Hematopoietic multipotent progenitor cell treated with erythropoietin and hydrocortisone succinate and interleukin-3 and kit ligand, for 17 days (in vitro differentiated cells): ENCODE results near the gene APOC3.
"Not testable (repeated sequence)": the region's sequence is repeated elsewhere in the genome, so short reads cannot be mapped to it uniquely, and the experiment has no call there.

ENCODE experiments used
- DNase-seq: peaks from one replicate; pipeline ENCODE4 v3.0.0-alpha.2; 2015; ENCODE audit warnings: low spot score

Gene APOC3

DNA sequence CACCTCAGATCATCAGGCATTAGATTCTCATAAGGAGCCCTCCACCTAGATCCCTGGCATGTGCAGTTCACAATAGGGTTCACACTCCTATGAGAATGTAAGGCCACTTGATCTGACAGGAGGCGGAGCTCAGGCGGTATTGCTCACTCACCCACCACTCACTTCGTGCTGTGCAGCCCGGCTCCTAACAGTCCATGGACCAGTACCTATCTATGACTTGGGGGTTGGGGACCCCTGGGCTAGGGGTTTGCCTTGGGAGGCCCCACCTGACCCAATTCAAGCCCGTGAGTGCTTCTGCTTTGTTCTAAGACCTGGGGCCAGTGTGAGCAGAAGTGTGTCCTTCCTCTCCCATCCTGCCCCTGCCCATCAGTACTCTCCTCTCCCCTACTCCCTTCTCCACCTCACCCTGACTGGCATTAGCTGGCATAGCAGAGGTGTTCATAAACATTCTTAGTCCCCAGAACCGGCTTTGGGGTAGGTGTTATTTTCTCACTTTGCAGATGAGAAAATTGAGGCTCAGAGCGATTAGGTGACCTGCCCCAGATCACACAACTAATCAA lies 2.2 kb downstream of the APOC3 start:
- no peak for DNase-seq

DNA sequence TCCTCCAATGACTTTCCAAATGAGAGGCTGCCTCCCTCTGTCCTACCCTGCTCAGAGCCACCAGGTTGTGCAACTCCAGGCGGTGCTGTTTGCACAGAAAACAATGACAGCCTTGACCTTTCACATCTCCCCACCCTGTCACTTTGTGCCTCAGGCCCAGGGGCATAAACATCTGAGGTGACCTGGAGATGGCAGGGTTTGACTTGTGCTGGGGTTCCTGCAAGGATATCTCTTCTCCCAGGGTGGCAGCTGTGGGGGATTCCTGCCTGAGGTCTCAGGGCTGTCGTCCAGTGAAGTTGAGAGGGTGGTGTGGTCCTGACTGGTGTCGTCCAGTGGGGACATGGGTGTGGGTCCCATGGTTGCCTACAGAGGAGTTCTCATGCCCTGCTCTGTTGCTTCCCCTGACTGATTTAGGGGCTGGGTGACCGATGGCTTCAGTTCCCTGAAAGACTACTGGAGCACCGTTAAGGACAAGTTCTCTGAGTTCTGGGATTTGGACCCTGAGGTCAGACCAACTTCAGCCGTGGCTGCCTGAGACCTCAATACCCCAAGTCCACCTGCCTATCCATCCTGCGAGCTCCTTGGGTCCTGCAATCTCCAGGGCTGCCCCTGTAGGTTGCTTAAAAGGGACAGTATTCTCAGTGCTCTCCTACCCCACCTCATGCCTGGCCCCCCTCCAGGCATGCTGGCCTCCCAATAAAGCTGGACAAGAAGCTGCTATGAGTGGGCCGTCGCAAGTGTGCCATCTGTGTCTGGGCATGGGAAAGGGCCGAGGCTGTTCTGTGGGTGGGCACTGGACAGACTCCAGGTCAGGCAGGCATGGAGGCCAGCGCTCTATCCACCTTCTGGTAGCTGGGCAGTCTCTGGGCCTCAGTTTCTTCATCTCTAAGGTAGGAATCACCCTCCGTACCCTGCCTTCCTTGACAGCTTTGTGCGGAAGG lies 2.9 kb downstream of the APOC3 start:
- no peak for DNase-seq

DNA sequence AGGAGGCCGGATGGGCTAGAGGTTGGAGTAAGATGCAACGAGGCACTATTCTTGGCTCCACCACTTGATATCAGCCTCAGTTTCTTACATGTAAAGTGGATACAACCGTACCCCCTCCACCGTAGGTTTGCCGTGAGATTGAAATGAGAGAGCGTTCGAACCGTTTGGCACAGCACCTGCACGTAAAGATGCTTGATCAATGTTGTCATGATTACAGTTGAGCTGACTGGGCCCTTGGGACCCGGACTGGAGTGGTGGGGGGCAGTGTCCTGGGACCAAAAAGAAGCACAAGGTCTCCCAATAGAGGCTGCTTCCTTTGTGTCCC lies 3.7 kb downstream of the APOC3 start:
- no peak for DNase-seq

DNA sequence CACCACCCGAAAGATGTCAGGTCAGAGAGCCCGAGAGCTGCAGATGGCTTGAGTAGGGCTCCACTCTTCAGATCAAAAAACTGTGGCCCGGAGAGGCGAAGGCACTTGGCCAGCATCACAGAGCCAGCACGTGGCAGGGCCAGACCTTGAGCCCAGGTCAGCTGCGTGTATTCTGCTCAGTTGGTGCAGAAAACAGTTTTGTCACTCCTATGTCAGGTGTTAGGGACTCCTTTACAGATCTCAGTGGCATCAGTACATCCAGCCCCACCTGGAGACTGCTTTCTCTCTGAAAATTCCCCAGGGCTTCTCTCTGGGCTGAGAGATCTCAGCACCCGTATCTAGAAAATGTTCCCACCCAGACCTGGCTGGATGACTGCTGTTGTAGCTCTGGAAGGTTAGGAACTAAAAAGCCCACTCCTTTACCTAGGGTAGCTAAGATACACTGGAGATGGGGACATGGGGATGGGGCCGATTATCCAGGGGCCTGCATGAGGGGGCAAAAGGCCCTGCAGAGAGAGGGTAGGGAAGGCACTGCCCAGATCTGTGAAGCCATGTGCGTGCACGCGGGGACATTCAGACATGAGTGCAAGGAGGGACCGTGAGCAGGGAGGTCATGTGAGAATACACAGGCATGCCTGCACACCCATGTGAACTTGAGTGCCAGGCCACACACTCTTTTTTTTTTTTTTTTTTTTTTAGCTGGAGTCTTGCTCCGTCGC lies 4.3 kb downstream of the APOC3 start:
- no peak for DNase-seq

DNA sequence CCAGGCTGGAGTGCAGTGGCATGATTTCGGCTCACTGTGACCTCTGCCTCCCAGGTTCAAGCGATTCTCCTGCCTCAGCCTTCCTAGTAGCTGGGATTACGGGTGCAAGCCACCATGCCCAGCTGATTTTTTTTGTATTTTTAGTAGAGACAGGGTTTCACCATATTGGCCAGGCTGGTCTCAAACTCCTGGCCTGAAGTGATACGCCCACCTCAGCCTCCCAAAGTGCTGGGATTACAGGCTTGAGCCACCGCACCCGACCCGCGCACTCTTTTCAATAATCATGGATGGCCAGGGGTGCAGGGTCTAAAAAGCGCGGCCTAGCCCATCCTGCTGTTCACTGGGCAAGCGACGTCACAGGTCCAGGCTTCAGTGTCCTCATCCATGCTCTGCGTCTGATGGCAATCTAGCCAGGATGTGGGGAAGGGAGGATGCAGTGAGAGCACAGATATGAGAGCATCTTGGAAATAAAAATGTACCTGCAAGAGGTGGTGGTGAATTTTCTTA lies 4.9 kb downstream of the APOC3 start:
- not testable (repeated sequence) for DNase-seq

DNA sequence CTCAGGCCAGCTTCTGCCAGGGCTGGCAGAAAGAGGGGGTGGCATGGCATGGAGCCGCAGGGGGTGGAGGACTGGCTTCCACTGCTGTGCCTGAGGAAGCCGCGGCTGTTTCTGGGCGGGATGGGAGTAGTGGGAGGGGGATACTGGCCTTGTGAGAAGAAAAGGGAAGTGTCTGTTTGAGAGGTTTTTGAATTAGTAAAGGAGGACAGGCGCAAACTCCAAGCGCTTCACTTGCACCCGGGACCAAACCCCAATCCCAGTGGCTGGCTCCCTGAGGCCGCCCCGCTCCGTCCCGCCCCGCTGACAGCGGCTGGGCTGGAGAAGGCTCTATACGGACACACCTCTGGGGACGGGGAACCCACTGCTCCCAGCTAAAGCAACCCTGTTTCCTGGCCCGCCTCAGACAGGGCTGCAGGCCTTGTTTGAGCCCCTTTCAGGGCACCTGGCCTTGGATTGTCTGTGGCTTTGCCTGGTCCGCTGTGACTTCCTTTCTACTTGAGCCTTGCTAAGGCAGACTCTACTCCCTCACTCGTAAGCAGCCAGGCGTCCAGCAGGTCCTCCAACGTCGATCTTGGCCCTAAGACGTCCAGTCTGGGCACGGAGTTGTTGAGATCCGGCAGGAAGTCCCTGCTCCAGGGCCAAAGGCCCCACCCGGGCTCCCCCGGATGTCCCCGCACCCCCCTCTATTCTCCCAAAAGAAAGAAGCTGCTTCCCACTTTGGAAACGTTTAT lies 5.5 kb downstream of the APOC3 start:
- no peak for DNase-seq

DNA sequence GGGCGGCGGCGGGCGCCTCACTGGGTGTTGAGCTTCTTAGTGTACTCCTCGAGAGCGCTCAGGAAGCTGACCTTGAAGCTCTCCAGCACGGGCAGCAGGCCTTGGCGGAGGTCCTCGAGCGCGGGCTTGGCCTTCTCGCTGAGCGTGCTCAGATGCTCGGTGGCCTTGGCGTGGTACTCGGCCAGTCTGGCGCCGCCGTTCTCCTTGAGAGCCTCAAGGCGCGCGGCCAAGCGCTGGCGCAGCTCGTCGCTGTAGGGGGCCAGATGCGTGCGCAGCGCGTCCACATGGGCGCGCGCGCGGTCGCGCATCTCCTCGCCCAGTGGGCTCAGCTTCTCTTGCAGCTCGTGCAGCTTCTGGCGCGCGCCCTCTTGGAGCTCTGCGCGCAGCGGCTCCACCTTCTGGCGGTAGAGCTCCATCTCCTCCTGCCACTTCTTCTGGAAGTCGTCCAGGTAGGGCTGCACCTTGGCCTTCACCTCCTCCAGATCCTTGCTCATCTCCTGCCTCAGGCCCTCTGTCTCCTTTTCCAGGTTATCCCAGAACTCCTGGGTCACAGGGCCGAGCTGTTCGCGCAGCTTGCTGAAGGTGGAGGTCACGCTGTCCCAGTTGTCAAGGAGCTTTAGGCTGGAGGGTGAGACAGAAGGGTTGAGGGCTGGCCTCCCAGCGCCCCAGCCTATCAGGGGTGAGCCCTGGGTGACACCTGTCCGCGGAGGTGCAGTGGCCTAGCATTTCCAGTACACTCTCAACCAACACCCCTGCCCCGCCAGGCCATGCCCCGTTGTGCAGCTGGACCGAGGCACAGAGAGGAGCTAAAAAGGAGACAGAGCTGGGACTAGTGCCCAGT lies 6.3 kb downstream of the APOC3 start:
- DNase-seq: peak; percentile 29

DNA sequence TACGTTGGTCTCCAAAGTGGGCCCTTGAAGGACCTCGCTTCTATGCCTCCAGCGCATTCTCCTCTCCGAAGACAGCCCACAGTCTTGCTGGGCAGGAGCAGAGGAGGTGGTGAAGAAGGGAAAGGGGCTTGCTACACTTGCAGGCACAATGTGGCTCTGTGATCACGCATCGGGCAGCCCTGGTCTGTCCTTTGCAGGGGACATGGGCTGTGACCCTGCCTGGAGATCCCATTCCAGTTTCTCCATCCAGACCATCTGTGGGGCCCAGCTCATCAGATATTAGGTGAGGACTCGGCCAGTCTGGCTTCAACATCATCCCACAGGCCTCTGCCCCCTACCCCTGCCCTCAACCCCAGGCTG lies 6.9 kb downstream of the APOC3 start:
- no peak for DNase-seq

DNA sequence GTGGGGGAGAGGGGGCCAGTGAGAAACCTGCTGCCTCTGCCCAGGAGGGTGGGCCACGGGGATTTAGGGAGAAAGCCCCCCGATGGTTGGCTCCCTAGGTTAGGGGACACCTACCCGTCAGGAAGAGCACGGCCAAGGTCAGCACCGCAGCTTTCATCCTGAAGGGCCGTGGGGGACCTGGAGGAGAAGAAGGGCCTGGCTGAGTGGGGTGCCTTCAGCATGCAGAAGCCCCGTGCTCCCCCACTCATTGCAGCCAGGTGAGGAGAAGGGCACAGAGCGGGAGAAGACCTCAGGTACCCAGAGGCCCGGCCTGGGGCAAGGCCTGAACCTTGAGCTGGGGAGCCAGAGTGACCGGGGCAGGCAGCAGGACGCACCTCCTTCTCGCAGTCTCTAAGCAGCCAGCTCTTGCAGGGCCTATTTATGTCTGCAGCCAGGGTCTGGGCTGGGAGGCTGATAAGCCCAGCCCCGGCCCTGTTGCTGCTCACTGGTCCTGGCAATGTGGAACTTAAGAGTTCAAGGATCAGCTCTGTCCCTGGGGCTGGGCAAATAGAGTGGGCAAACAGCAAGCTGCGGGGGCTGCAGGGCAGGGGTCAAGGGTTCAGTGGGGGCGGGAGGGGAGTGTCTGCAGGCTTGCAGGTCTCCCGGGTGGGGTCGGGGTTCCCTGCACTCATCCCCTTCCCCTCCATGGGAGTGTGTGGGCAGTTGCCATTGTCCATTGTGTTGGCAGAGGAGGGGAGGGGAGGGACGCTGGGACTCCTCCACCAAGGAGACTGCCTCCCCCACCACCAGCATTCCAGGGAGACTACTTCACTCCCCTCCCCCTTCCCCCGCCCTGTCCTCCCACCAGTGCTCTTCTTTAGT lies 7.8 kb downstream of the APOC3 start, which contains the start of gene APOA1:
Gene APOA1 (minus strand): TSS at position 392 of the 861 bp plus-strand sequence. CDS start 235 bp downstream, at position 157.
- DNase-seq: no peak

DNA sequence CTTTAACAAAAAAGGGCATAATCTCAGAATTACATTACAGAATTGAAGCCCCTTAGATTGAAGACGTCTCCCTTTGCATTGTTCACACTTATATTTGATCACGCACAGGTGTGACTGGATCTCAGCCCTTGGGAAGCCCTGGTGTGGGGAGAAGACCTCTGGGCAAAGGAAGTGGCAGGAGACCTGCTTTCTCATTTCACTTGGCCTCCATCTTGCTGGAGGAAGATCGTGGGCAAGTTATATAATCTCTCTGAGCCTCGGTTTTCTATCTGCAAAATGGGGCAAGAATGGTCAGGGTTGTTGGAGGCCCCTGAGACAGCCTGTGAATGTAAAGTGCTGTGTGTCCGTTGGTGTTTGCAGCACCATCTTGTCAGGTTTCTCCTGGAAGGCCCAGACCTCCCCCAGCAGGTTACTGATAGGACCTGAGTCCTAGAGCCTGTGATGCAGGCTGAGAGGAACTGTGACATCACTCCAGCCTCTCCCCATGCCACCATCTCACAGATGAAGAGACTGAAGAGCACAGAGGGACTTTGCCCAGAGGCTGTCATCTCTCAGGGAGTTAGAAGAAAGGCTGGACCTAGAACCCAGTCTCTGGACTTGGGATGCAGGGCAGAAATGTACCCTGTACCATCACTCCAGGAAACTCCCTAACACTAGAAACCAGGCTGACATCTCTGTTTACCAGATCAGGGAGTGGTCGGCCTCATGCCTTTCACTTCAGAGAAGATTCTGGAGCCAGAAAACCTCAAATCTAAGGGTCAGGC lies 8.8 kb downstream of the APOC3 start:
- no peak for DNase-seq

DNA sequence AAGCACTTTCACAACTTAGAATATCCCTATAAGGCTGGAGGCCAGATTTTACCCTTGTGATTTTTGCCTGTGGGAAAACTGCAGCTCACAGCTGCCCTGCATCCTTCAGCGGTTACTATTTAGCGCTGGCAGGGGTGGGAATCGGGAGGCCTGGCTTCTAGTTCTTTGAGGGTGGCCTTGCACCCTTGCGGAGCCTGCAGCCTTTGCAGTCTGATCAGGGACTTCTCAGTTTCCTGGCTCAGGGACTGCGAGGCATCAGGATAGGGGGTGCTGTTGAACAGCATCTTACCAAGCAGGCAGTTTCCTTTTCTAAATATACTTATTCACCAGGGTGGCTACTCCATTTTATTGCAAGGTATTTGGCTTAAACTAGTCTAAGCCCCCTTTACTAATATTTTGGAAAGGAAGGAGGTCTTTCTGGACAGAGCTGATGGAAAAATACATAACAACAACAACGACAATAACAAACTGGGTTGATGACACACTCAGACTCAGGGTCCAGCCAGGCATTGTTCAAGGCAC lies 10.6 kb downstream of the APOC3 start:
- no peak for DNase-seq

DNA sequence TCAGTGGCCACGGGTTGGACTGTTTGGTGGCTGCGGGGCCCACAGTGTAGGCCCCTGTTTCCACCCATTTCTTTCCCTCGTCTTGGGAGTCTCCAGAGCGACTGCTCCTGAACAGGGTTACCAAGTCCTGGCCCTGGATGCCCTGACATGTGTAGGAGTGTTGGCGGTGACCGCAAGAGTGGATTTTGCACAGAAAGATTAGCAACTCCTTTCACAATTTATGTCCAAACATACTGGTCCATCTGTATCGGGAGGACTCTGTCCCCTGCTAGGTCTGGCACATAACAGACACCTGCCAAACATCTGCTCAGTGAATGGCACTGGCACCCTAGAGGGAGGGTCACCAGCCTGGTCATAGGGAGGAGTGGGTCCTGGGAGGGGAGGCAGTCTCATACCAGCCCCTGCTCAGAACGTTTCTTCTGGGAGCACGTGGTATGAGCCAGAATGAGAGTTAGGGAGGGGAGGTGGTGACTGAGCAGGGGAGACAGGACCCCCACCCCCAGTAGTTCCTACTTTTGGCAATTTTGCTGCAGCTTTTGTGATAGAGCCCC lies 11.1 kb downstream of the APOC3 start:
- no peak for DNase-seq

DNA sequence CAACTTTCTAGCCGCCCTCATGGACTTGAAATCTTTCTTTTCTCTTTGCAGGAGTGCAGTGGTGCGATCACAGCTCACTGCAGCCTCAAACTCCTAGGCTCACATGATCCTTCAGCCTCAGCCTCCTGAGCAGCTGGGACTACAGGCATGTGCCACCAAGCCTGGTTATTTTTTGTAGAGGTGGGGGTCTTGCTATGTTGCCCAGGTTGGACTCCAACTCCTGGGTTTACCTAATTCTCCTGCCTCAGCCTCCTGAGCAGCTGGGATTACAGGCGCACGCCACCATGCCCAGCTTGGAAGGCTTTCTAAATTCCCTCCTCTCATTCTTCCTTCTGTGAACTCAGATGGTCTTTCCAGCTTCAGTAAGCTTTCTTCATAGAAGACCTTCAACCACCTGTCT lies 12.4 kb downstream of the APOC3 start:
- no peak for DNase-seq

DNA sequence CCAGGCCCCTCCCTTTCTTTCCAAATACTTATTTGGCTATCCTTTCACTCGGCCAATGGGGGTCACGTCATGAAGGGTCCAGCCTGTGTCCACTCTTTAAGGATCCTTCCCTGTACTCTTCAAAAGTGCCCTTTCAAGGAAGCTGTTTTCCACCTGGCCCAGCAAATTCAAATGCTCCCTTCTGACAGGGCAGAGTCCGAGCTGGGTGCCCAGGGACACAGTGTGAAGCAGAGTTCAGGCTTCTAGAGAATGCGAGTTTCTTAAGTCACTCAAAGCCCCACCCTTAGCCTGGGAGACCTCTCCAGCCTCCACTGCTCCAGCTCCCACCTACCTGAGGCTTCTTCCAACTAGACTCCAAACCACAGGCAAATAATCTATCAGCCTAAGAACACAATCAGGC lies 13.2 kb downstream of the APOC3 start:
- DNase-seq: no peak

DNA sequence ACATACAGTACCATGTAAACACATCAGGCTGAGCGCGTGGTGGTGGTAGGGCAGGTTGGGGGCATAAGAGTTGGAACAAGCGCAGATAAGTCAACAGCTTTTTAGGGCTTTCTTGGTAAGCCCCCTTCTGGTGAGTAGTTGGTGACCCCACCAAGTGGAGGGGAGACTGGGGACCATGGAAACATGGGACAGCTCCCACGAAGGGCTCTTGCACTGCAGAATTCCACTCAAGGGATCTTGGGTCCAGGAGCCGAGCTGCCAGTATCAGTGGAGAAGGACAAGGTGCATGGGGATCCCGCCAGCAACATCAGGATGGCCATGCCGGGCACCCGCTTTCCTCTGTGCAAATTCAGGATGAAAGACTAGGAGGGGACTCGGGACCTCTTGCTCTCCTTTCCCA lies 14.0 kb downstream of the APOC3 start:
- no peak for DNase-seq

DNA sequence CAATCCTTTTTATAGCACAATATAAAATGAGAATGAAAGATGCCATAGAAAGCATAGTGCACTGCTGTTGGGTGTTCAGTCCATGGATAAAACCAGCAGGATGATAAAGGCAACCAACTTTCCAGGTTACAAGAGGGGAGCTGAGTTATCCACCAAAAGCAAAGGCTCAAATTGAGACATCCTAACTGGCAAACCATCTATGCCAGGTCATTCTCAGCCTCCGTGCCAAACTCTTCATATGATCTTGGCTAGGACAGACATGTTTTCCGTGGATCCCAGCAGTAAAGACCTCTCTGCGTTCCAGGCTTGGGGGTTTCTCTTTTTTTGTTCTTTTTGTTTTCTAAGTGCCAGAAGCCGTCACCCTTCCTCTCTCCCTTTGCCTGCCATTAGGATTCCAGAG lies 15.0 kb downstream of the APOC3 start:
- DNase-seq: no peak

DNA sequence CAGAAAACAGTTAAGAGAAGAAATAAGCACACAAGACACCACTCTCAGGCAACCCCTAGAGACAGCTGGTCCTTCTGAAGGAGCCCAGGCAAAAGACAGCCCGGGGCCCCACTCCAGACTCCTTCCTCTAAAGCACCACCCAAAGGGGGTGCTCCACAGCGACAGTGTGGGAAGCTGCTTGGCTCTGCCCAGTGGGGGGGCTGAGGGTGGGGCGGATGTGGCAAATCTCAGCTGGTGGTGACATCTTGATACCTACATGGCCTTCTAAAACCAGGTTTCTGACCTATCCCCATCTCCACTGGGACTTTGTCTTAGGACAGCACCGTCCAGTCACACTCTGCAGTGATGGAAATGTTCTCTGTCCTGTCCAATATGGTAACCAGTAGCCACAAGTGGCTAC lies 17.9 kb downstream of the APOC3 start:
- DNase-seq: no peak

DNA sequence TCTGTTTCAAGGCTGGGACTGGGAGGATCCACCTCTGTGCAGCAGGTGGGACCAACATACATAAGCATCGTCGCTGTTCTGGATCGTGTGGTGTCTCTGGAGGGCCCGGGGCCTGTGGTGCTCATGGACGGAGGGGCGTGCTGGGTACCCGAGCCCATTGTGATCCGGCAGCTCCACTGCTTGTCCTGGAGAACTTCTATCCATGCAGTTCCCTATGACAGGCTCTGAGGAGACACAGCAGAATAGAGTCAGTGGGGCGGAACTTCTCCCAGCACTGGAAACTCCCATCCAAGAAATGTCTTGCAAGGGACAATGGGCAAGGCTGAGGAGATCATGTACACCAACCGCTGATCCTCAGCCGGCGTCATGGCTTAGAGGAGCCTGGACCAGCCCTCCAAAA lies 19.4 kb downstream of the APOC3 start:
- DNase-seq: no peak

DNA sequence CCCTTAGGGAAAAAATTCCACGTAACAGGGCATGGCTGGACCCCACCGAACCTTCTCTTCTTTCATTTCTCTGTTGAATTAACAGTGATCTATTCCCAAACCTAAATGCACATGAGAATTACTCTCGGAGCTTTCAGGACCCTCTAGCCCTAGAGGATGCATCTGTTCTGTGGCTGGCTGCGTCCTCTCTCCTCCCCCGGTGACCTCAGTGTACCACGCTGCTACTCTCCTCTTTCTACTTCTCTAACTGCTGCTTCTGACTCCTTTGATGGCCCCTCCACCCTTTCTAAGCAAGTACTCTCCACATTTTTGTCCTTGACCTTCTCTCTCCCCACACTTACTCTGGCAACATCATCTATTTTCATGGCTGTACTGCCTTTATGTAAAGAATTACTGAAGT lies 19.8 kb downstream of the APOC3 start:
- DNase-seq: no peak
